Prostate gland (tissue), 2 donors: ENCODE results near the gene TRIP13.

Experiments
- CTCF ChIP-seq, 4 experiments: fragments of 200-600 bp in 2 of 4; fragments of 450-650 bp in 2 of 4; sonication (generic) in 2 of 4; IDR thresholded peaks; 1 replicate in 3 of 4; 2 replicates in 1 of 4; pipeline ENCODE4 v1.5.1; 2016 to 2019; ENCODE audit warnings: antibody characterized with exemption in 4 of 4, mild to moderate bottlenecking in 2 of 4, moderate library complexity in 2 of 4
- POLR2A ChIP-seq: fragments of 450-650 bp; IDR thresholded peaks from one replicate; pipeline ENCODE4 v1.6.1; 2016; ENCODE audit warnings: antibody characterized with exemption, mild to moderate bottlenecking
- POLR2AphosphoS5 ChIP-seq: sonication (generic); formaldehyde crosslinking; IDR thresholded peaks from one replicate; pipeline ENCODE4 v1.6.1; 2017; ENCODE audit warnings: antibody characterized with exemption

GRCh38 chr5:961711-962240 lies 69.1 kb downstream of the TRIP13 start:
- TF ChIP-seq CTCF (IDR thresholded peaks at IDR 0.05) (no peak), POLR2A (no peak), POLR2AphosphoS5 (no peak)
